ENCODE data around the gene MT1A.

The MT1A gene

GRCh38 chr16:56631197-56631596 is 7.3 kb upstream of the MT1A start:
- DNase-seq (ENCODE audit: low read depth in 2 of 2), result no peak

DNA sequence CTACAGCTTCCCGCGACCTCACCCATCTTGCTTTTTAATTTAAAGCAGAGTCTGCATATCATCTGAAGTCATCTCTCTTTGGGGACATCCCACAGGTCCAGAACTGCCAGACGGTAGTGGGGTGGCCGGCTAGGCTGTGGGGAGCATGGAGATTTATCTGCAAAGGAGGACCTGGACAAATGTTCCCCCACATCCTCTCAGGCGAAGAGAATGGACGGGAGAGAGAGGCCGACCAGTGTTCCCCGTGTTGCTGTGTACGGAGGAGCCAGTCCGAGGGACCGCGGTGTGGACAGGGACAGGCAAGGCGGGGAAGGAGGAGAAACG is 6.7 kb upstream of the MT1A start:
- no peak for DNase-seq (ENCODE audit: low read depth in 2 of 2)

DNA sequence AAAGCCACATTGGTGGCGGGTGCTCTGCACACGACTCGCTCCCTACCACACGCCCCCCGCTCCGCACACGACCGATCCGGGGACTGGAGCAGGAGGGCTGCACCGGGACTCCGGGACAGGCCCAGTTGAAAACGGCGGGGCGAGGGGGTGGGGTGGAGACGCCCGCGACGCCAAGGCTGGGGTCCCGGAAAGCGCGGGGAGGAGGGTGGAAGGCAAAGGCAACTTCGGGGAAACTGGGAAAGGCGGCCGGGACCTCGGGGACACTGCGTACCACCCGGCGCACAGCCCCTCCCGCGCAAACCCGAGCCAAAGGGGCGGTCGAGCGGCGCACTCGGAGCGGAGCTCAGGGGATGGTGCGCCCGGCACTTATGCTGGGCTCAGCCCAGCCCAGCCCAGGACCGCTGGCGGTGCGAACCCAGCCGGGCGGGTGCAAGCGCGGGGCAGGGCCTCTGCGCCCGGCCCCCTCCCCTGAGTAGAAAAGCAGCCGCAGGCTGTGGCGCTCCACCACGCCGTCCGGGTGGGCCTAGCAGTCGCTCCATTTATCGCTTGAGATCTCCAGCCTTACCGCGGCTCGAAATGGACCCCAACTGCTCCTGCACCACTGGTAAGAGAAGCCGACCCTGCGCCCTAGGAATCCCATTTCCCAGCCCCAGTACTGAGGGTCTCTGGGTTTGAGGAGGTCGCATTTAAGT is 6.2 kb upstream of the MT1A start, which contains the start of gene MT1M:
Gene MT1M (plus strand): TSS at position 504 of the 692 bp plus-strand sequence. CDS start 73 bp downstream, at position 577.
- no peak for DNase-seq (ENCODE audit: low read depth in 2 of 2)

DNA sequence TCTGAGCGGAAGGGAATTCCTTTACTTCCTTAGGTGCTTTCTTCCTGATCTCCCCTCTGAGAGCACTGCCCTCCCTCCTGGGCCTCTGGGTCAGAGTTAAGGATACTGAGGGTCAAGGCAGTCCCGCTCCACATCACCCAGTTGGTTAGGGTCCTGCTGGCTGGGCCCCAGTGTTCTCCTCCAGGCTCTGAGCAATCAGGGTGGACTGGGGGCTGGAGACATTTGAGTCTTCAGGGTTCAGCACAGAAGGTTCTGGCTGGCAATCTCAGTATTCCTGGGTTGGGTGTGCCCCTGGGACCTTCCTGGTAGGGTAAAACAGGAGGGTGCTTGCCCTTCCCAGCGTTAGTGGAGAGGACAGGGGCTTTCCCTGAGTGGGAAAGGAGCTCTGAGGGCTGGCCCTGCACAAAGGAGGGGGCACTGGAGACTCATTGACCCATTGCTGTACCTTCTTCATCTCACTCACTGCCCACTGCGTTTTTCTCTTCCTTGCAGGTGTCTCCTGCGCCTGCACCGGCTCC is 5.6 kb upstream of the MT1A start:
- DNase-seq (ENCODE audit: low read depth in 2 of 2), result no peak

DNA sequence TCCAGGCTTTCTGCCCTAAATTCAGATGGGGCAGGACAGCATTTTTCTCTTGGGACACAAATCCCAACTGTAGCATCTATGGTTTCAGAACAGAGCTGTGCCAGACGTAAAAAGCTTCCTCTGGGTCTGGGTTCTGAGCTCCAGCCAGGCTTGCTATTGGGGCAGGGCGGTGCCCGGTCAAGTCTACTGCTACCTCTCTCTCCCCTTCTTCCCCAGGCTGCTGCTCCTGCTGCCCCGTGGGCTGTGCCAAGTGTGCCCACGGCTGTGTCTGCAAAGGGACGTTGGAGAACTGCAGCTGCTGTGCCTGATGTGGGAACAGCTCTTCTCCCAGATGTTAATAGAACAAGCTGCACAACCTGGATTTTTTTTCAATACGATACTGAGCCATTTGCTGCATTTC is 4.9 kb upstream of the MT1A start:
- no peak for DNase-seq (ENCODE audit: low read depth in 2 of 2)

DNA sequence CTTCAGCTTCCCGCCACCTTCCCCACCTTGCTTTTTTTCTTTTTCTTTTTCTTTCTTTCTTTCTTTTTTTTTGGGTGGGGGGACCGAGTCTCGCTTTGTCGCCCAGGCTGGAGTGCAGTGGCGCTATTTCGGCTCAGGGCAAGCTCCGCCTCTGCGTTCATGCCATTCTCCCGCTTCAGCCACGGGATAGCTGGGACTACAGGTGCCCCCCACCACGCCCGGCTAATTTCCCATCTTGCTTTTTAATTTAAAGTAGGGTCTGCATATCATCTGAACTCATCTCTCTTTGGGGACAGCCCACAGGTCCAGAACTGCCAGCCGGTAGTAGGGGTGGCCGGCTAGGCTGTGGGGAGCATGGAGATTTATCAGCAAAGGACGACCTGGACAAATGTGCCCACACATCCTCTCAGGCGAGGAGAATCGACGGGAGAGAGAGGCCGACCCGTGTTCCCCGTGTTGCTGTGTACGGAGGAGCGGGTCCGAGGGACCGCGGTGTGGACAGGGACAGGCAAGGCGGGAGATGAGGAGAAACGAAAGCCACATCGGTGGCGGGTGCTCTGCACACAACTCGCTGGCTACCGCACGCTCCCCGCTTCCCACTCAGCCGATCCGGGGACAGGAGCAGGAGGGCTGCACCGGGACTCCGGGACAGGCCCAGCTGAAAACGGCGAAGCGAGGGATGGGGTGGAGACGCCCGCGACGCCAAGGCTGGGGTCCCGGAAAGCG is 3.6 kb upstream of the MT1A start:
- no peak for DNase-seq (ENCODE audit: low read depth in 2 of 2)

GRCh38 chr16:56635441-56635967 is 3.0 kb upstream of the MT1A start:
- DNase-seq (ENCODE audit: low read depth in 2 of 2), result no peak

GRCh38 chr16:56636616-56637413 is 1.7 kb upstream of the MT1A start:
- no peak for DNase-seq (ENCODE audit: low read depth in 2 of 2)

- no peak for DNase-seq (ENCODE audit: low read depth in 2 of 2)
Measured at GRCh38 chr16:56639045-56639444, 579 bp downstream of the MT1A start.

- DNase-seq (ENCODE audit: low read depth in 2 of 2), result no peak
Measured at GRCh38 chr16:56640076-56640475, 1.6 kb downstream of the MT1A start.

- DNase-seq (ENCODE audit: low read depth in 2 of 2), result no peak
Measured at GRCh38 chr16:56641166-56641565, 2.7 kb downstream of the MT1A start.

DNA sequence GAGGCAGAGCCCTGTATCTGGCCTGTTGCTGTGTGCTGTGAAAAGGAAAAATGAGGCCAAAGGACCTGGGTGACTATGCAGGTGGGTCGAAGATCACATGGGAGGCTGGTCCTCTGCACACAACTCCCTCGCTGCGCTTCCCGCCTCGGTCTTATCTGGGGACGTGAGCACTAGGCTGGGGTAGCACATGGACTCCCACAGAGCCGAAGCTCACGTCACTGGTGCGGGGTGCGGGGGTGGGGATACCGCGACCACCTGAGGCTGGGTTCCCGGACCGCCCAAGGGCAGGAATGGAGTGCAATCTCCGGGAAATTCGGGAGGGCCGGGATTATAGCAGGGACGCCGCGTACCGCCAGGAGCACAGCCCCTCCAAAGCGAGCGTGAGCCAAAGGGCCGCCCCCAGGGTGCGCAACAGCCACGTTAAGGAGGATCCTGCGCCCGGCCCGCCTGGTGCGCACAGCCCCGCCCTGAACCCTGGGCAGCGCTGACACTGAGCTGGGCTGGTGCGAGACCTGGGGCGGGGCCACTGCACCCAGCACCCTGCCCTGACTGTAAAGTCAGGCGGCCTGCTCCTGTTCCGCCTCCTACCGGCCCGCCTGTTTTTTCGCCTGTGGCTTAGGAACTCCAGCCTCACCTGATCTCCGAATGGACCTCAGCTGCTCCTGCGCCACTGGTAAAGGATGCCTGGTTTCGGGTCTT is 4.8 kb downstream of the MT1A start:
- peak; percentile 43 for DNase-seq (ENCODE audit: low read depth in 2 of 2)

GRCh38 chr16:56643833-56644232 is 5.4 kb downstream of the MT1A start:
- no peak for DNase-seq (ENCODE audit: low read depth in 2 of 2)

DNA sequence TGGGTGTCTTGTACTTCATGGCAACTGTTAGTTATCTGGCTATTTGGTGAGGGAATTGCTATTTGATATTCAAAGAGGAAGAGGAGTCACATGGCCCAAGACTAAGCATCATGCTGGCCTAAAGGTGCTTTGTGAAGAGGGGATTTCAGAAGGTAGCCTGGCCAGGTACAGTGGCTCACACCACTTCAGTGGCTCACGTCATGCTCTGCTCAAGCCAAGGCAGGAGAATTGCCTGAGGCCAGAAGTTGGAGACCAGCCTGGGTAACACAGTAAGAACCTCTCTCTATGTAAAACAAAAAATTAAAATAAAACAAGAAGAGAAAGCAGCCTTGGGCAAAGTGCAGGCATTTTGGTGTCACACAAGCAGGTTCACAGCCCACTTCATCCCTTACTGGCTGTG is 6.8 kb downstream of the MT1A start:
- DNase-seq (ENCODE audit: low read depth in 2 of 2), result no peak

- no peak for DNase-seq (ENCODE audit: low read depth in 2 of 2)
Measured at GRCh38 chr16:56645838-56646237, 7.4 kb downstream of the MT1A start.

DNA sequence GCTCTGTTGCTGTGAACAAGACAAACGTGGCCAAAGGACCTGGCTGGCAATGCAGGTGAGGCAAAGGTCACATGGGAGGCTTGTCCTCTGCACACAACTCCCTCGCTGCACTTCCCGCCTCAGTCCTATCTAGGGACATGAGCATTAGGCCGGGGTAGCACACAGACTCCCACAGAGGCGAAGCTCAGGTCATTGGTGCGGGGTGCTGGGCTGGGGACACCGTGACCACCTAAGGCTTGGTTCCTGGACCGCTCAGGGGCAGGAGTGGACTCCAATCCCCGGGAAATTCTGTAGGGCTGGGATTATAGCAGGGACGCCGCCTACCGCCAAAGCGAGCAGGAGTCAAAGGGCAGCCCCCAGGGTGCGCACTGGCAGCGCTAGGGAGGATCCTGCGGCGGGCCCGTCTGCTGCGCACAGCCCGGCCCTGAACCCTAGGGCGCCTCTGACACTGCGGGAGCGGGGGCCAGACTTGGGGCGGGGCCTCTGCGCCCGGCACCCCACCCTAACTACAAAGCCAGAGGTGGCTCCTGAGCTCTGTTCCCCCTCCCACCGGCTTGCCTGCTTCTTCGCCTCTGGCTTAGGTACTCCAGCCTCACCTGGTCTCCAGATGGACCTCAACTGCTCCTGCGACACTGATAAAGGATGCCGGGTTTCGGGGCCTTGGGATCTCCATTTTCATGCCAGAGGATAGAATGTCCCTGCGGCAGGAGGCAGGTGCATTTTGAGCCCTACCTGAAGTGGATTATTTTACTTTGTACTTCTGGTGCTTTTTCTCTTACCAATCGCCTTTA is 9.4 kb downstream of the MT1A start:
- no peak for DNase-seq (ENCODE audit: low read depth in 2 of 2)

DNA sequence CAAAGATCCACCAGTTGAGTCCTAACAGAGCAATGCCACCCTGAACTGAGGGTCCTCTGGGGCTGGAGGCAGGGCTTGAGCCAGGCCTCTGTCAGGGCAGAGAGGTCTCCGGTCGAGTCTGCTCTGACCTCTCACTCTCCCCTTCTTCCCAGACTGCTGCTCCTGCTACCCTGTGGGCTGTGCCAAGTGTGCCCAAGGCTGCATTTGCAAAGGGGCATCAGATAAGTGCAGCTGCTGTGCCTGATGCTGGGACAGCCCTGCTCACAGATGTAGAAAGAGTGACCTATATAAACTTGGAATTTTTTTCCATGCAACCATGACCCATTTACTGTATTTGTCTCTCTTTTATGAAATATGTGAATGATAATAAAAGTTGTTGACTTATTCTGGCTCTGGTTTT is 10.8 kb downstream of the MT1A start:
- DNase-seq (ENCODE audit: low read depth in 2 of 2), result no peak

DNA sequence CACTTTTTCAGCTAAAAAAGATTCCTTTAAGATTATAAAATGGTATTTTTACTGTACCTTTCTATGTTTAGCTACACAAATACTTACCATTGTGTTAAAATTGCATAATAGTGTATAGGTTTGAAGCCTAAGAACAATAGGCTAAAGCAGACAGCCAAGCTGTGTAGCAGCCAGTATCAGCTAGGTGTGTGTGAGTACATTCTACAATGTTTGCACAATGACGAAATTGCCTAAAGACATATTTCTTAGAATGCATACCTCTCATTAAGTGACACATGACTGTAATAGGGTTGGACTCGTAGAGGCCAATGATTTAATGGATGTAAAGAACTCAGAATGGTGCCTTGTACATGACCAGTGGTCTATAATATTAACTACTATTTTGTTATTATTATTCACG is 11.4 kb downstream of the MT1A start:
- no peak for DNase-seq (ENCODE audit: low read depth in 2 of 2)

GRCh38 chr16:56651586-56651985 is 13.1 kb downstream of the MT1A start, which contains the start of gene MT1B:
MT1B (plus strand) TSS chr16:56651886; CDS start chr16:56651954, 68 bp downstream.
- no peak for DNase-seq (ENCODE audit: low read depth in 2 of 2)

DNA sequence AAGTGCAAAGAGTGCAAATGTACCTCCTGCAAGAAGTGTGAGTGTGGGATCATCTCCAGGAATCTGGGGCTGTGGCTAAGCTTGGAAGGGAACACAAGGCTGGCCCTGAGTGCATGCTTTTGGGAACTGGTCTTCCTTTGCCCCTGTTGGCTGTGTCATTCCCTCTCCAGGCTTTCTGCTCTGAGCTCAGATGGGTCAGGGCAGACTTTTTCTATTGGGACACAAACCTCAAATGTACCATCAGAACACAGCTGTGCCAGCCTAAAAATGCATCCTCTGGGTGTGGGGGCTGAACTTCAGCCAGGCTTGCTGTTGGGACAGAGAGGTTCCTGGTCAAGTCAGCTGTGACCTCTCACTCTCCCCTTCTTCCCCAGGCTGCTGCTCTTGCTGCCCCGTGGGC is 14.1 kb downstream of the MT1A start:
- no peak for DNase-seq (ENCODE audit: low read depth in 2 of 2)

GRCh38 chr16:56653218-56653617 is 14.8 kb downstream of the MT1A start:
- no peak for DNase-seq (ENCODE audit: low read depth in 2 of 2)
